LNCaP clone FGC (cell line): Measurements from ENCODE around the gene GPR171.
A peak's percentile ranks its signal among the peaks of the same experiment; 100 is the strongest.

Experiments used
- DNase-seq: peaks from one replicate; pipeline ENCODE4 v3.0.0-alpha.2; 2011; ENCODE audit warnings: low read depth
- H3K4me3 ChIP-seq: 2 replicates; pipeline ENCODE4 v1.5.1; 2011; ENCODE audit warnings: mild to moderate bottlenecking, low read depth, low read length, control low read depth
- CTCF ChIP-seq: IDR thresholded peaks from 2 replicates; pipeline ENCODE4 v1.5.1; 2012; ENCODE audit warnings: mild to moderate bottlenecking; ENCODE audit not compliant: control insufficient read depth, insufficient read depth; ENCODE audit errors: extremely low read depth

Gene GPR171

GRCh38 chr3:151154566-151154965 is 48.5 kb downstream of the GPR171 start:
- DNase-seq: peak; percentile 33
- TF ChIP-seq CTCF: no peak
- H3K4me3 ChIP-seq: no peak overlapping the region

- H3K4me3 ChIP-seq: no peak overlapping the region
- DNase-seq: no peak
- no peak for TF ChIP-seq CTCF
These were observed 50.4 kb downstream of the GPR171 start for GRCh38 chr3:151152455-151153079.
